ENCODE data around the gene CLIC6. TPM values are rescaled to one million over a fixed set of nuclear protein-coding genes. Genes with fewer than 3 reads are reported as not detected.

CLIC6 gene
- total RNA-seq, 1 donor: under 0.01 TPM

DNA sequence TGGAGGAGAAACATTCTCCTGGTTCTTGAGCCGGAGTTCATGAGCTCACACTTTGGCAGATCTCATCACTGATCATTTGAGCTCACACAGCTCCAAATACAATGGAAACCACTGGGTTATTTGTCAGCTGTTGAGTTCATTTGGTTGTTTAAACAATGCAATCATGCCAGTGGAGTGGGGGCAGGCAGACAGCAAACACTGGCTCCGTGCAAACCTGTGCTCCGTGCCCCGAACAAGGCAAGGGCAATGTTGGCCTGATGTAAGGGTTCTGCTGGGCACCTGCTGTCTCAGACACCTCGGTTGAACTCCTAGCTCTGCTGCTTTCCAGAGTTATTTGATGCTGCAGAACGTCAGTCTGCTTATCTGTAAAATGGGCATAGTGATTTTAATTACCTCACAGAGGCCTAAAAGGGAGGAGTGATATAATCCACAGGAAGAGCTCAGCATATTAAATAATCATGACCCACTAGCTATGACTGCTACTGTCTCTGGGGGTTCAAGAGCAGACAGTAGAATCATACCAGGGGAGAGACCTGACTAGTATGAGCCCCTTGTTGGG lies 20.0 kb upstream of the CLIC6 start:
- H3K79me2 ChIP-seq (ENCODE audit: insufficient read depth, low read length): no peaks in the 10 kb centered on the region
- H4K20me1 ChIP-seq (ENCODE audit: insufficient read depth, low read length): no peaks in the 10 kb centered on the region
- H3K9me3 ChIP-seq (ENCODE audit: low read depth, low read length): peaks cover 5% of the 10 kb centered on the region
- no peak overlapping the region for H3K4me3 ChIP-seq (ENCODE audit: insufficient read depth, low read length)
- no peaks in the 10 kb centered on the region for H3K36me3 ChIP-seq (ENCODE audit: insufficient read depth, low read length)
- TF ChIP-seq, protein P1, sequence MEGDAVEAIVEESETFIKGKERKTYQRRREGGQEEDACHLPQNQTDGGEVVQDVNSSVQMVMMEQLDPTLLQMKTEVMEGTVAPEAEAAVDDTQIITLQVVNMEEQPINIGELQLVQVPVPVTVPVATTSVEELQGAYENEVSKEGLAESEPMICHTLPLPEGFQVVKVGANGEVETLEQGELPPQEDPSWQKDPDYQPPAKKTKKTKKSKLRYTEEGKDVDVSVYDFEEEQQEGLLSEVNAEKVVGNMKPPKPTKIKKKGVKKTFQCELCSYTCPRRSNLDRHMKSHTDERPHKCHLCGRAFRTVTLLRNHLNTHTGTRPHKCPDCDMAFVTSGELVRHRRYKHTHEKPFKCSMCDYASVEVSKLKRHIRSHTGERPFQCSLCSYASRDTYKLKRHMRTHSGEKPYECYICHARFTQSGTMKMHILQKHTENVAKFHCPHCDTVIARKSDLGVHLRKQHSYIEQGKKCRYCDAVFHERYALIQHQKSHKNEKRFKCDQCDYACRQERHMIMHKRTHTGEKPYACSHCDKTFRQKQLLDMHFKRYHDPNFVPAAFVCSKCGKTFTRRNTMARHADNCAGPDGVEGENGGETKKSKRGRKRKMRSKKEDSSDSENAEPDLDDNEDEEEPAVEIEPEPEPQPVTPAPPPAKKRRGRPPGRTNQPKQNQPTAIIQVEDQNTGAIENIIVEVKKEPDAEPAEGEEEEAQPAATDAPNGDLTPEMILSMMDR (IDR thresholded peaks at IDR 0.05; ENCODE audit: extremely low read depth, low read depth, low read length): no peak
- no peak overlapping the region for H3K4me2 ChIP-seq (ENCODE audit: insufficient read depth, low read length)
- no peak overlapping the region for H2AFZ ChIP-seq (ENCODE audit: low read length)
- no peak for DNase-seq (ENCODE audit: insufficient read length, low spot score, missing footprints)
- H3K27me3 ChIP-seq (ENCODE audit: insufficient read depth, low read length): peaks cover 45% of the 10 kb centered on the region
- H3K4me1 ChIP-seq (ENCODE audit: insufficient read depth, low read length): no peaks in the 10 kb centered on the region
- H3K27ac ChIP-seq (ENCODE audit: low read depth, low read length): no peak overlapping the region

DNA sequence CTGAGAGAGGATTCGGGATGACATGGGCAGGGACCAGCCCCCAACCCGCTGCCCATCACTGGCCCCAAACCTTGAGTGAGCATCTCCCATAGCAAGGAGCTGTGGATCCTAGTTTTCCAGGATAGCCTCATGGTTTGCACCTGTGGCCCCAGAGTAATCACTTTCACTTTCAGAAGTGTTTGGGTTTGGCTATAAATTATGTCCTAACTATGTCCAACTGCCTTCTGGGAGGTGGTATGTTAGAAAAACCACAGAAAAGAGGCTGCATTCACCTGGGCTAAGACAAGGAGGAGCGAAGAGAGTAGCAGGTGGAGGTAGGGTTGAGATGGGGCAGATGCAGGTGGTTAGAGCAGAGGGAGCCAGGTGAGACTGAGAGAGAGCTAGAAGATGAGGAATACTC lies 19.4 kb upstream of the CLIC6 start:
- Histone ChIP-seq H3K4me1 (ENCODE audit: insufficient read depth, low read length) (no peaks in the 10 kb centered on the region), H3K9me3 (ENCODE audit: low read depth, low read length) (peaks cover 5% of the 10 kb centered on the region), H3K36me3 (ENCODE audit: insufficient read depth, low read length) (no peaks in the 10 kb centered on the region), H3K27me3 (ENCODE audit: insufficient read depth, low read length) (peaks cover 47% of the 10 kb centered on the region), H2AFZ (ENCODE audit: low read length) (no peak overlapping the region), H3K4me2 (ENCODE audit: insufficient read depth, low read length) (no peak overlapping the region), H3K4me3 (ENCODE audit: insufficient read depth, low read length) (no peak overlapping the region), H3K27ac (ENCODE audit: low read depth, low read length) (no peak overlapping the region), H3K79me2 (ENCODE audit: insufficient read depth, low read length) (no peaks in the 10 kb centered on the region), H4K20me1 (ENCODE audit: insufficient read depth, low read length) (no peaks in the 10 kb centered on the region)
- no peak for DNase-seq (ENCODE audit: insufficient read length, low spot score, missing footprints)
- TF ChIP-seq, protein P1 (IDR thresholded peaks at IDR 0.05; ENCODE audit: extremely low read depth, low read depth, low read length): no peak

DNA sequence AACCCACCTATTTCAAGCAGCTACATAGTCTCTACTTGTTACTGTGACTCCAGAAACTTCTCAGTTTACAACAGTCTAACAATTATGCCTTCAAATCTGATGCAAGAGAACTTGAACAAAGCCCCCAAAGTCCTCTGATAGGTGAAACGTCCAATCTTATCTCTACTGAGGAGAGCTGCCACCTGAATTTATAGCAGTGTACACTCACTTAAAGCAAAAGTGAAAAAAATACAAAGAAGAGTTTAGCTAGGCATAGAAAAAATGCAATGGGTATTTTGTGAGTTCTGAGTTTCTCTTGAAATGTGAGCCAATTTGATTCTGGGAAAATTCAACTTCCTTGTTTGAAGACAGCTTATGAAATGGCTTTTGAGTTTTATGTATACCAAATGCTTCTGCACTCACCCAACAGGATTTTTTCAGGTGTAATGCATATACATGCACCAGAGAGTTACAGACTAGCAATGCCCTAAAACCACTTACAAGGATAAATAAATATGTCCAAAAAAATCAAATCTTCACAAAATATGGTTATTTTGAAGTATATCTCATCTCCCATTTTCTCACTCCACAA lies 17.8 kb upstream of the CLIC6 start:
- H2AFZ ChIP-seq (ENCODE audit: low read length): no peak overlapping the region
- no peak for DNase-seq (ENCODE audit: insufficient read length, low spot score, missing footprints)
- no peak overlapping the region for H3K4me2 ChIP-seq (ENCODE audit: insufficient read depth, low read length)
- no peaks in the 10 kb centered on the region for H3K36me3 ChIP-seq (ENCODE audit: insufficient read depth, low read length)
- H3K27ac ChIP-seq (ENCODE audit: low read depth, low read length): no peak overlapping the region
- H3K9me3 ChIP-seq (ENCODE audit: low read depth, low read length): peaks cover 5% of the 10 kb centered on the region
- no peaks in the 10 kb centered on the region for H3K79me2 ChIP-seq (ENCODE audit: insufficient read depth, low read length)
- no peaks in the 10 kb centered on the region for H3K4me1 ChIP-seq (ENCODE audit: insufficient read depth, low read length)
- TF ChIP-seq, protein P1 (IDR thresholded peaks at IDR 0.05; ENCODE audit: extremely low read depth, low read depth, low read length): no peak
- H4K20me1 ChIP-seq (ENCODE audit: insufficient read depth, low read length): no peaks in the 10 kb centered on the region
- peaks cover 56% of the 10 kb centered on the region for H3K27me3 ChIP-seq (ENCODE audit: insufficient read depth, low read length)
- H3K4me3 ChIP-seq (ENCODE audit: insufficient read depth, low read length): no peak overlapping the region

DNA sequence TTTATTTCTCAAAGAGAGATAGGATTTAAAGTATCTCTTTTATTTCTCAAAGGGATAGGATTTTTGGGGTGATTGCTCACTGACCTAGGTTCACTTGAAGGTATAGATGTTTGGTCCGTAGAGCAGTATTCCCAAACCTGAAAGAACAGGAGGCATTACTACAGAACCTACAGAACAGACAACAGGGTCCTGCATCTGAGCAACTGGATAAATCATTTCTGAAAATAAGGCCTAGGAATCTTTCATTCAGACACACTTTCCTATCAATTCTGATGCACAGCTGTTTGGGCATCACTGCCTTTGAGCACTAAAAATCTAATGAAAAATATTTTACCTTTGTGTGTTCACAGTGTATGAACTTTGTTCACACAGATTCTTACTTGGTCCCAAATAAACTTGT lies 17.2 kb upstream of the CLIC6 start:
- Histone ChIP-seq H3K4me3 (ENCODE audit: insufficient read depth, low read length) (no peak overlapping the region), H3K36me3 (ENCODE audit: insufficient read depth, low read length) (no peaks in the 10 kb centered on the region), H3K4me2 (ENCODE audit: insufficient read depth, low read length) (no peak overlapping the region), H3K9me3 (ENCODE audit: low read depth, low read length) (peaks cover 5% of the 10 kb centered on the region), H3K27me3 (ENCODE audit: insufficient read depth, low read length) (peaks cover 61% of the 10 kb centered on the region), H2AFZ (ENCODE audit: low read length) (no peak overlapping the region), H3K27ac (ENCODE audit: low read depth, low read length) (no peak overlapping the region), H3K4me1 (ENCODE audit: insufficient read depth, low read length) (no peaks in the 10 kb centered on the region), H4K20me1 (ENCODE audit: insufficient read depth, low read length) (no peaks in the 10 kb centered on the region), H3K79me2 (ENCODE audit: insufficient read depth, low read length) (no peaks in the 10 kb centered on the region)
- TF ChIP-seq, protein P1 (IDR thresholded peaks at IDR 0.05; ENCODE audit: extremely low read depth, low read depth, low read length): no peak
- no peak for DNase-seq (ENCODE audit: insufficient read length, low spot score, missing footprints)

Measured in osteoblast (primary cell).